Endothelial cell of umbilical vein (primary cell): ENCODE data around the gene MEF2C. TPM values are rescaled to one million over a fixed set of nuclear protein-coding genes. Genes with fewer than 3 reads are reported as not detected.
A peak's percentile ranks its signal among the peaks of the same experiment; 100 is the strongest.

ENCODE experiments used
- BruUV-seq: library from RNA; stranded (reverse); fragments of 400-500 nt; replicated peaks from 2 replicates; lab custom pipeline; 2021; lab: Mats Ljungman, UMichigan
- CTCF ChIA-PET: fragments of 300-600, 350-600 bp; sonication (Branson Sonifier 250); formaldehyde crosslinking; loops from one replicate; lab custom pipeline; 2021; ENCODE audit warnings: antibody characterized with exemption, inconsistent platforms; lab: Charles Lee
- POLR2A ChIA-PET: fragments of 300-600, 350-600 bp; sonication (Branson Sonifier 250); formaldehyde crosslinking; loops from one replicate; lab custom pipeline; 2021; ENCODE audit warnings: antibody characterized with exemption, inconsistent platforms; lab: Charles Lee
- DNase-seq: peaks from one replicate; pipeline ENCODE4 v3.0.0-alpha.2; 2011; ENCODE audit warnings: low read depth, low spot score
- FAIRE-seq: peaks from 2 replicates; lab custom pipeline; 2011; peaks lifted over from hg19 to GRCh38; lab: Jason Lieb, UNC
- H2AFZ ChIP-seq: 2 replicates; pipeline ENCODE4 v1.6.0; 2012; ENCODE audit warnings: low read depth, low read length, control low read depth, inconsistent platforms
- H3K27ac ChIP-seq: 2 replicates; pipeline ENCODE4 v1.5.1; 2011; ENCODE audit warnings: low read depth, mild to moderate bottlenecking, control low read depth, low read length, moderate library complexity; ENCODE audit not compliant: insufficient read depth
- H3K27me3 ChIP-seq, 2 experiments: 2 replicates each; pipeline versions ENCODE4 v1.6.0 to v1.6.1; 2011; ENCODE audit warnings: low read length in 2 of 2, mixed read lengths in 1 of 2; ENCODE audit not compliant: control insufficient read depth in 2 of 2, insufficient read depth in 2 of 2
- H3K36me3 ChIP-seq, 2 experiments: 2 replicates in 1 of 2; 3 replicates in 1 of 2; pipeline ENCODE4 v1.5.1; 2011; ENCODE audit warnings: low read length in 2 of 2, mild to moderate bottlenecking in 1 of 2, moderate library complexity in 1 of 2; ENCODE audit not compliant: control insufficient read depth in 2 of 2, insufficient read depth in 2 of 2; ENCODE audit errors: extremely low read depth in 1 of 2
- H3K4me1 ChIP-seq: 3 replicates; pipeline ENCODE4 v1.5.1; 2011; ENCODE audit warnings: mild to moderate bottlenecking, low read length; ENCODE audit not compliant: control insufficient read depth, insufficient read depth; ENCODE audit errors: extremely low read depth
- H3K4me2 ChIP-seq: 2 replicates; pipeline ENCODE4 v1.6.1; 2011; ENCODE audit warnings: low read length, control low read depth, mixed read lengths; ENCODE audit not compliant: insufficient read depth
- H3K4me3 ChIP-seq, 3 experiments: fragments of 200-600 bp in 1 of 3; sonication (generic), shearing (Covaris generic) in 1 of 3; replicated peaks in 1 of 3; 2 replicates each; pipeline ENCODE4 v1.5.1; 2011 to 2016; ENCODE audit warnings: control low read depth in 3 of 3, low read length in 3 of 3, mild to moderate bottlenecking in 2 of 3, inconsistent platforms in 1 of 3, low read depth in 1 of 3, moderate library complexity in 1 of 3; ENCODE audit not compliant: insufficient read depth in 1 of 3
- H3K79me2 ChIP-seq: 2 replicates; pipeline ENCODE4 v1.6.0; 2012; ENCODE audit warnings: low read length, inconsistent platforms; ENCODE audit not compliant: control insufficient read depth, insufficient read depth
- H3K9ac ChIP-seq: replicated peaks from 2 replicates; pipeline ENCODE3; 2011; ENCODE audit warnings: low read length, control low read depth; ENCODE audit not compliant: insufficient read depth; ENCODE audit errors: extremely low read depth
- H3K9me1 ChIP-seq: replicated peaks from 3 replicates; pipeline ENCODE4 v1.6.0; 2011; ENCODE audit warnings: mild to moderate bottlenecking, low read length; ENCODE audit not compliant: control insufficient read depth, insufficient read depth; ENCODE audit errors: extremely low read depth
- H3K9me3 ChIP-seq: replicated peaks from 2 replicates; pipeline ENCODE4 v1.5.1; 2012; ENCODE audit warnings: low read length, inconsistent platforms; ENCODE audit not compliant: control insufficient read depth, insufficient read depth
- H4K20me1 ChIP-seq: replicated peaks from 2 replicates; pipeline ENCODE3; 2011; ENCODE audit warnings: mild to moderate bottlenecking, low read length; ENCODE audit not compliant: control insufficient read depth, insufficient read depth; ENCODE audit errors: extremely low read depth
- EZH2 ChIP-seq: IDR thresholded peaks from 2 replicates; pipeline ENCODE4 v1.6.1; 2012; ENCODE audit warnings: borderline replicate concordance, low read depth, mild to moderate bottlenecking, moderate library complexity, low read length, inconsistent platforms; ENCODE audit not compliant: severe bottlenecking
- FOS ChIP-seq: IDR thresholded peaks from 2 replicates; pipeline ENCODE4 v1.6.1; 2011; ENCODE audit warnings: mild to moderate bottlenecking, low read length, moderate library complexity, borderline replicate concordance; ENCODE audit not compliant: insufficient read depth
- JUN ChIP-seq: IDR thresholded peaks from 2 replicates; pipeline ENCODE4 v1.6.1; 2011; ENCODE audit warnings: borderline replicate concordance, low read depth; ENCODE audit not compliant: insufficient read length, insufficient read depth
- MAX ChIP-seq: IDR thresholded peaks from 2 replicates; pipeline ENCODE4 v1.6.1; 2011; ENCODE audit not compliant: insufficient read depth, insufficient read length
- POLR2A ChIP-seq: IDR thresholded peaks from 2 replicates; pipeline ENCODE4 v1.6.1; 2012; ENCODE audit warnings: low read depth, mild to moderate bottlenecking, control low read depth, low read length
- dilution Hi-C: fragments of 300-500 bp; cut with MboI; formaldehyde crosslinking; loops from one replicate; pipeline ENCODE4 v1.15.0; 2019; ENCODE audit warnings: low sequenced_read_pairs; ENCODE audit not compliant: extremely low pct_ligation_motif_present
- intact Hi-C: fragments of 100-400 bp; cut with micrococcal nuclease; formaldehyde crosslinking; loops from one replicate; pipeline ENCODE4 v1.10.0; 2022
- polyA plus RNA-seq, 4 experiments: library from polyadenylated mRNA; depleted of rRNA in 3 of 4; stranded (reverse) in 3 of 4; unstranded in 1 of 4; fragments of >200 nt; gene quantifications; 2 replicates each; pipeline versions ENCODE4 v1.2.1 to v1.2.3, GENCODE V29; 2011 to 2012; ENCODE audit warnings: missing spikeins in 1 of 4
- total RNA-seq: library from RNA; stranded (reverse); gene quantifications from 2 replicates; pipeline ENCODE4 v1.2.3, GENCODE V29; 2021

MEF2C gene
- total and polyA plus RNA-seq, 2 donors (not counting 3 experiments of a cell fraction or from before 2014, with no cell fraction given) = 21.2 to 67.7 TPM

- intact Hi-C loops = loop anchor here (1.0 to 10.0 kb wide), 2 partner anchors 10 to 411 kb away; partner anchors contain the start of gene TMEM161B
- no peak overlapping the region for H3K27ac ChIP-seq
- no peaks in the 10 kb centered on the region for H3K9me3 ChIP-seq
- POLR2A ChIA-PET = no interaction called here
- peak overlapping the region; percentile 21 for H2AFZ ChIP-seq
- no peak for DNase-seq
- H3K9me1 ChIP-seq = no peaks in the 10 kb centered on the region
- CTCF ChIA-PET = interaction anchor here (0.7 to 3.1 kb wide), 7 partner anchors 8 to 895 kb away, joined by 3 to 27 read pairs (median 4); no protein-coding TSS in a partner anchor
- dilution Hi-C loops = loop anchor here (25.0 kb wide), 1 partner anchor 539 kb away; no protein-coding TSS in a partner anchor
- H3K9ac ChIP-seq = peak overlapping the region; percentile 16
- no peaks in the 10 kb centered on the region for H4K20me1 ChIP-seq
- peak overlapping the region; percentile 76 for H3K4me2 ChIP-seq
- H3K4me1 ChIP-seq = peaks cover 17% of the 10 kb centered on the region
- no peaks in the 10 kb centered on the region for H3K36me3 ChIP-seq
- peak overlapping the region in 2 of 3 experiments; percentile 14 to 32 for H3K4me3 ChIP-seq
- BruUV-seq = no TSS peak
- H3K79me2 ChIP-seq = no peaks in the 10 kb centered on the region
- peak; percentile 53 for TF ChIP-seq EZH2
- no peak for TF ChIP-seq FOS
- FAIRE-seq = no peak
- H3K27me3 ChIP-seq = peaks cover 84 to 99% of the 10 kb centered on the region in 2 experiments
These were observed 207.0 kb downstream of the MEF2C start for GRCh38 chr5:88675708-88676636.

- no peak for TF ChIP-seq MAX
- TF ChIP-seq POLR2A = no peak
- TF ChIP-seq EZH2 = peak; percentile 90
- TF ChIP-seq JUN = no peak
- no peak for TF ChIP-seq FOS
- Histone ChIP-seq H4K20me1 (no peaks in the 10 kb centered on the region), H3K4me3 (peak overlapping the region in 1 of 3 experiments; percentile 31), H3K27me3 (peaks cover 81 to 99% of the 10 kb centered on the region in 2 experiments), H3K36me3 (no peaks in the 10 kb centered on the region), H3K9me1 (no peaks in the 10 kb centered on the region), H3K9ac (no peak overlapping the region), H3K9me3 (no peaks in the 10 kb centered on the region), H3K27ac (no peak overlapping the region), H3K79me2 (no peaks in the 10 kb centered on the region), H2AFZ (peak overlapping the region; percentile 84), H3K4me2 (peak overlapping the region; percentile 76), H3K4me1 (peaks cover 13% of the 10 kb centered on the region)
- no TSS peak for BruUV-seq
- FAIRE-seq (no peak), DNase-seq (no peak)
- dilution Hi-C loops = loop anchor here (25.0 kb wide), 1 partner anchor 538 kb away; no protein-coding TSS in a partner anchor
- ChIA-PET POLR2A (no interaction called here), CTCF (interaction anchor here (0.7 to 3.1 kb wide), 7 partner anchors 9 to 894 kb away, joined by 3 to 27 read pairs (median 4); no protein-coding TSS in a partner anchor)
- intact Hi-C loops = loop anchor here (1.0 to 10.0 kb wide), 2 partner anchors 9 to 410 kb away; partner anchors contain the start of gene TMEM161B
These were observed 207.7 kb downstream of the MEF2C start for GRCh38 chr5:88675168-88675707.
